Muscle of back (tissue), 13 donors: ENCODE data around the gene DHX15. TPM values are rescaled to one million over a fixed set of nuclear protein-coding genes. Genes with fewer than 3 reads are reported as not detected.

Experiments used
- DNase-seq, 3 donors: peaks; one replicate each; pipeline versions ENCODE4 v3.0.0 to v3.0.0-alpha.2; 2013
- long read RNA-seq, 9 donors: transcript quantifications; one replicate each; lab custom pipeline, GENCODE V29; 2026
- polyA plus RNA-seq, 10 donors: library from polyadenylated mRNA; unstranded; fragments of 120-200 nt; gene quantifications; one replicate each; pipeline ENCODE4 v1.2.1, GENCODE V29; 2013; ENCODE audit not compliant: insufficient read length in 10 of 10

The DHX15 gene
- polyA plus RNA-seq: 100 to 1,000 TPM in 8 of 10 donors, 10 to 100 TPM in 2; 93.0 to 154 (median 127) TPM
- long read RNA-seq, donor 1, transcript DHX15-201 (14 exons, 2,994 nt): major isoform, 12 of 35 reads
- long read RNA-seq, donor 1, partial matches to known transcripts: 16 of 35 reads
- long read RNA-seq, donor 1, other reads (novel, unspliced or antisense): 0 of 35 reads
- long read RNA-seq, donor 2, transcript DHX15-201 (14 exons, 2,994 nt): major isoform, 5 of 24 reads
- long read RNA-seq, donor 2, partial matches to known transcripts: 9 of 24 reads
- long read RNA-seq, donor 2, other reads (novel, unspliced or antisense): 0 of 24 reads
- long read RNA-seq, donor 3: 0 reads
- long read RNA-seq, donor 4, transcript DHX15-201 (14 exons, 2,994 nt): major isoform, 8 of 14 reads
- long read RNA-seq, donor 4, partial matches to known transcripts: 0 of 14 reads
- long read RNA-seq, donor 4, other reads (novel, unspliced or antisense): 0 of 14 reads
- long read RNA-seq, donor 5, transcript DHX15-201 (14 exons, 2,994 nt): major isoform, 7 of 25 reads
- long read RNA-seq, donor 5, partial matches to known transcripts: 10 of 25 reads
- long read RNA-seq, donor 5, other reads (novel, unspliced or antisense): 0 of 25 reads
- long read RNA-seq, donor 6, transcript DHX15-209 (2 exons, 1,848 nt): minor isoform, 7 of 44 reads
- long read RNA-seq, donor 6, transcript DHX15-201 (14 exons, 2,994 nt): major isoform, 15 of 44 reads
- long read RNA-seq, donor 6, partial matches to known transcripts: 16 of 44 reads
- long read RNA-seq, donor 6, other reads (novel, unspliced or antisense): 0 of 44 reads
- long read RNA-seq, donor 7, transcript DHX15-201 (14 exons, 2,994 nt): major isoform, 7 of 38 reads
- long read RNA-seq, donor 7, partial matches to known transcripts: 26 of 38 reads
- long read RNA-seq, donor 7, other reads (novel, unspliced or antisense): 0 of 38 reads
- long read RNA-seq, donor 8, transcript DHX15-201 (14 exons, 2,994 nt): major isoform, 13 of 19 reads
- long read RNA-seq, donor 8, partial matches to known transcripts: 0 of 19 reads
- long read RNA-seq, donor 8, other reads (novel, unspliced or antisense): 0 of 19 reads
- long read RNA-seq, donor 9, partial matches to known transcripts: 0 of 4 reads
- long read RNA-seq, donor 9, other reads (novel, unspliced or antisense): 0 of 4 reads

- peak; percentile 97 to 99 (median 99) for DNase-seq
Measured at GRCh38 chr4:24584211-24584850, at the start of gene DHX15. Gene DHX15, minus strand, starts transcription at chr4:24584554. Its CDS starts 161 bp downstream, at chr4:24584393.

- no peak for DNase-seq
Measured at GRCh38 chr4:24632011-24632410, 47.7 kb upstream of the DHX15 start.

- peak; percentile 8 to 32 (median 23) for DNase-seq
Measured at GRCh38 chr4:24630937-24631336, 46.6 kb upstream of the DHX15 start.

GRCh38 chr4:24625091-24625490 is 40.7 kb upstream of the DHX15 start:
- DNase-seq: no peak

- no peak for DNase-seq
Measured at GRCh38 chr4:24624381-24624780, 40.0 kb upstream of the DHX15 start.

- no peak for DNase-seq
Measured at GRCh38 chr4:24622146-24622834, 37.9 kb upstream of the DHX15 start.

GRCh38 chr4:24615977-24616376 is 31.6 kb upstream of the DHX15 start:
- no peak for DNase-seq

- no peak for DNase-seq
Measured at GRCh38 chr4:24614881-24615280, 30.5 kb upstream of the DHX15 start.

- DNase-seq: no peak
Measured at GRCh38 chr4:24613502-24613901, 29.1 kb upstream of the DHX15 start.

GRCh38 chr4:24611575-24611974 is 27.2 kb upstream of the DHX15 start:
- DNase-seq: no peak

GRCh38 chr4:24607334-24607733 is 23.0 kb upstream of the DHX15 start:
- DNase-seq: no peak

GRCh38 chr4:24605216-24605615 is 20.9 kb upstream of the DHX15 start:
- no peak for DNase-seq

GRCh38 chr4:24604558-24605214 is 20.3 kb upstream of the DHX15 start:
- no peak for DNase-seq

- no peak for DNase-seq
Measured at GRCh38 chr4:24603343-24603742, 19.0 kb upstream of the DHX15 start.

GRCh38 chr4:24601121-24601520 is 16.8 kb upstream of the DHX15 start:
- DNase-seq: no peak

- DNase-seq: no peak
Measured at GRCh38 chr4:24599275-24599674, 14.9 kb upstream of the DHX15 start.

GRCh38 chr4:24598025-24598424 is 13.7 kb upstream of the DHX15 start:
- no peak for DNase-seq

- no peak for DNase-seq
Measured at GRCh38 chr4:24595659-24596058, 11.3 kb upstream of the DHX15 start.

- DNase-seq: peak in 2 of 3 donors; percentile 4 to 12
Measured at GRCh38 chr4:24594887-24595286, 10.5 kb upstream of the DHX15 start.

- DNase-seq: no peak
Measured at GRCh38 chr4:24589448-24589847, 5.1 kb upstream of the DHX15 start.
